HepG2 (cell line): Measurements from ENCODE around the gene ESYT1. TPM values are rescaled to one million over a fixed set of nuclear protein-coding genes. Genes with fewer than 3 reads are reported as not detected.
A peak's percentile ranks its signal among the peaks of the same experiment; 100 is the strongest.

Experiments
- CTCF ChIP-seq: sonication (generic); formaldehyde crosslinking; IDR thresholded peaks from 2 replicates; pipeline ENCODE4 v1.5.0; 2020; ENCODE audit warnings: mild to moderate bottlenecking, missing genetic modification reagents, moderate library complexity
- GMEB2 ChIP-seq: IDR thresholded peaks from 2 replicates; pipeline ENCODE4 v1.6.1; 2016; ENCODE audit warnings: missing biosample characterization, missing genetic modification reagents, low read depth
- RBFOX2 ChIP-seq: fragments of 200-400 bp; formaldehyde crosslinking; IDR thresholded peaks from 2 replicates; pipeline ENCODE4 v1.6.1; 2017; ENCODE audit warnings: low read depth, mild to moderate bottlenecking, low read length
- SETDB1 ChIP-seq: sonication (generic); formaldehyde crosslinking; IDR thresholded peaks from 2 replicates; pipeline ENCODE4 v1.5.1; 2020; ENCODE audit warnings: missing genetic modification reagents, mild to moderate bottlenecking, borderline replicate concordance
- THAP11 ChIP-seq: IDR thresholded peaks from 2 replicates; pipeline ENCODE4 v1.6.1; 2016; ENCODE audit warnings: missing biosample characterization, missing genetic modification reagents
- ZBTB26 ChIP-seq: IDR thresholded peaks from 2 replicates; pipeline ENCODE4 v1.6.1; 2016; ENCODE audit warnings: missing compliant biosample characterization, missing genetic modification reagents, borderline replicate concordance
- ZNF512B ChIP-seq: sonication (generic); formaldehyde crosslinking; IDR thresholded peaks from 2 replicates; pipeline ENCODE4 v1.5.1; 2020; ENCODE audit warnings: missing genetic modification reagents, mild to moderate bottlenecking, borderline replicate concordance
- polyA plus RNA-seq, 8 experiments: library from polyadenylated mRNA; depleted of rRNA in 3 of 8; stranded (reverse) in 7 of 8; unstranded in 1 of 8; fragments of >200 nt; fragmentation: Illumina TruSeq in 4 of 8; extraction: Trizol in 4 of 8; gene quantifications; 2 replicates each; pipeline versions ENCODE4 v1.2.1 to v1.2.3, GENCODE V29; 2011 to 2016; ENCODE audit warnings: low read depth in 4 of 8, missing spikeins in 1 of 8, mixed read lengths in 1 of 8; ENCODE audit not compliant: insufficient read depth in 1 of 8
- total RNA-seq, 5 experiments: library from RNA; depleted of rRNA; stranded (reverse); fragments of >200 nt; fragmentation: Illumina TruSeq; extraction: Trizol; gene quantifications; 2 replicates each; pipeline ENCODE4 v1.2.3, GENCODE V29; 2016; ENCODE audit warnings: low read depth in 1 of 5

ESYT1 gene
- total and polyA plus RNA-seq, 2 of the 13 experiments (the other 11 are each of a cell fraction or from before 2014, with no cell fraction given): 66.9 to 71.0 TPM

- no peak for TF ChIP-seq ZBTB26 (CRISPR knock-in tag)
- no peak for TF ChIP-seq SETDB1 (CRISPR knock-in tag)
- TF ChIP-seq ZNF512B: no peak
- 0 out of 2 replicates have a peak, but pooled peaks have one; percentile 42 for TF ChIP-seq RBFOX2
- TF ChIP-seq CTCF (CRISPR knock-in tag): peak; percentile 62
- TF ChIP-seq THAP11 (CRISPR knock-in tag): 0 out of 2 replicates have a peak, but pooled peaks have one; percentile 15
- TF ChIP-seq GMEB2 (CRISPR knock-in tag): no peak
These were observed 43.0 kb upstream of the ESYT1 start (continued) for GRCh38 chr12:56084958-56085543.
